H1 (cell line): ENCODE measurements around the gene GP5. TPM values are rescaled to one million over a fixed set of nuclear protein-coding genes. Genes with fewer than 3 reads are reported as not detected.
A peak's percentile ranks its signal among the peaks of the same experiment; 100 is the strongest.

Source experiments
- CTCF ChIA-PET: fragments of 300-600 bp; sonication (Branson Sonifier 250); formaldehyde crosslinking; loops from one replicate; lab custom pipeline; 2021; ENCODE audit not compliant: partially characterized antibody; lab: Charles Lee
- POLR2A ChIA-PET: fragments of 300-600 bp; sonication (Branson Sonifier 250); formaldehyde crosslinking; loops from one replicate; lab custom pipeline; 2021; ENCODE audit warnings: inconsistent platforms; ENCODE audit not compliant: partially characterized antibody; lab: Charles Lee
- DNase-seq, 2 experiments: peaks; one replicate each; pipeline versions ENCODE4 v3.0.0 to v3.0.0-alpha.2; 2010 to 2022; ENCODE audit warnings: low spot score in 2 of 2, low read depth in 1 of 2, mixed read lengths in 1 of 2
- FAIRE-seq: peaks from 2 replicates; lab custom pipeline; 2011; peaks lifted over from hg19 to GRCh38; lab: Jason Lieb, UNC
- H2AFZ ChIP-seq: 2 replicates; pipeline ENCODE4 v1.8.1; 2012; ENCODE audit warnings: low read length, inconsistent platforms
- H2AK5ac ChIP-seq: 2 replicates; pipeline ENCODE4 v1.6.1; 2013; ENCODE audit warnings: low read depth, low read length
- H2BK120ac ChIP-seq: replicated peaks from 2 replicates; pipeline ENCODE3; 2013; ENCODE audit warnings: low read depth, low read length, inconsistent platforms
- H2BK12ac ChIP-seq: 2 replicates; pipeline ENCODE4 v1.6.1; 2013; ENCODE audit warnings: low read depth, low read length
- H2BK15ac ChIP-seq: 2 replicates; pipeline ENCODE4 v1.6.1; 2013; ENCODE audit warnings: low read length
- H2BK20ac ChIP-seq: 2 replicates; pipeline ENCODE4 v1.6.1; 2013; ENCODE audit warnings: low read length
- H2BK5ac ChIP-seq: 2 replicates; pipeline ENCODE4 v1.6.1; 2013; ENCODE audit warnings: low read depth, low read length
- H3K14ac ChIP-seq: 2 replicates; pipeline ENCODE4 v1.6.1; 2013; ENCODE audit warnings: inconsistent platforms; ENCODE audit not compliant: insufficient read length
- H3K18ac ChIP-seq: 2 replicates; pipeline ENCODE4 v1.6.1; 2013; ENCODE audit warnings: low read length; ENCODE audit errors: extremely low read depth
- H3K23ac ChIP-seq: 2 replicates; pipeline ENCODE4 v1.6.1; 2013; ENCODE audit warnings: inconsistent platforms; ENCODE audit not compliant: insufficient read length
- H3K23me2 ChIP-seq: 2 replicates; pipeline ENCODE4 v1.6.1; 2013; ENCODE audit warnings: low read depth, low read length
- H3K27ac ChIP-seq: 2 replicates; pipeline ENCODE4 v1.6.1; 2011; ENCODE audit warnings: low read depth, low read length, inconsistent platforms
- H3K27me3 ChIP-seq, 4 experiments: replicated peaks in 1 of 4; 1 replicate in 1 of 4; 2 replicates in 3 of 4; pipeline versions ENCODE4 v1.6.1 to v1.8.1; 2011 to 2013; ENCODE audit warnings: low read length in 3 of 4, mild to moderate bottlenecking in 3 of 4, inconsistent platforms in 2 of 4, mixed read lengths in 2 of 4, moderate library complexity in 1 of 4; ENCODE audit not compliant: control insufficient read depth in 3 of 4, insufficient read depth in 3 of 4; ENCODE audit errors: extremely low read depth in 1 of 4
- H3K36me3 ChIP-seq, 4 experiments: 2 replicates each; pipeline versions ENCODE4 v1.6.1 to v1.8.1; 2011 to 2013; ENCODE audit warnings: mild to moderate bottlenecking in 4 of 4, low read length in 3 of 4, moderate library complexity in 2 of 4, control low read depth in 1 of 4, inconsistent platforms in 1 of 4; ENCODE audit not compliant: insufficient read depth in 4 of 4, control insufficient read depth in 2 of 4
- H3K4ac ChIP-seq: replicated peaks from 2 replicates; pipeline ENCODE3; 2013; ENCODE audit warnings: low read length, low read depth, mixed read lengths, inconsistent platforms; ENCODE audit not compliant: insufficient read length
- H3K4me1 ChIP-seq, 4 experiments: replicated peaks in 1 of 4; 1 replicate in 1 of 4; 2 replicates in 3 of 4; pipeline versions ENCODE4 v1.6.1 to v1.8.1; 2011 to 2013; ENCODE audit warnings: low read length in 3 of 4, inconsistent platforms in 2 of 4, mixed read lengths in 1 of 4; ENCODE audit not compliant: insufficient read depth in 4 of 4, control insufficient read depth in 3 of 4
- H3K4me2 ChIP-seq, 2 experiments: 2 replicates each; pipeline versions ENCODE4 v1.6.1 to v1.8.1; 2011 to 2013; ENCODE audit warnings: low read depth in 2 of 2, low read length in 2 of 2, control low read depth in 1 of 2, inconsistent platforms in 1 of 2, mild to moderate bottlenecking in 1 of 2; ENCODE audit not compliant: insufficient read depth in 1 of 2
- H3K4me3 ChIP-seq, 4 experiments: fragments of 200-600, 300-600 bp in 1 of 4; sonication (generic), shearing (Covaris generic), sonication (Bioruptor Twin) in 1 of 4; 2 replicates each; pipeline versions ENCODE4 v1.5.1 to v1.8.1; 2011 to 2016; ENCODE audit warnings: low read length in 4 of 4, low read depth in 3 of 4, control low read depth in 2 of 4, inconsistent platforms in 2 of 4, mild to moderate bottlenecking in 2 of 4, mixed read lengths in 1 of 4, moderate library complexity in 1 of 4; ENCODE audit not compliant: insufficient read depth in 2 of 4; ENCODE audit errors: extremely low read depth in 1 of 4
- H3K56ac ChIP-seq: replicated peaks from 2 replicates; pipeline ENCODE3; 2013; ENCODE audit warnings: low read depth, mild to moderate bottlenecking, mixed read lengths, low read length, inconsistent platforms; ENCODE audit not compliant: insufficient read length
- H3K79me1 ChIP-seq: 2 replicates; pipeline ENCODE4 v1.6.1; 2013; ENCODE audit warnings: low read depth, low read length, control low read depth
- H3K79me2 ChIP-seq, 2 experiments: 2 replicates each; pipeline versions ENCODE4 v1.6.1 to v1.8.1; 2012 to 2013; ENCODE audit warnings: low read length in 2 of 2, mild to moderate bottlenecking in 2 of 2, inconsistent platforms in 1 of 2; ENCODE audit not compliant: insufficient read depth in 2 of 2, control insufficient read depth in 1 of 2
- H3K9ac ChIP-seq, 4 experiments: replicated peaks in 1 of 4; 1 replicate in 1 of 4; 2 replicates in 3 of 4; pipeline versions ENCODE4 v1.6.1 to v1.8.1; 2011 to 2013; ENCODE audit warnings: low read depth in 3 of 4, low read length in 3 of 4, control low read depth in 2 of 4, mild to moderate bottlenecking in 2 of 4, moderate library complexity in 2 of 4, inconsistent platforms in 1 of 4; ENCODE audit errors: extremely low read depth in 1 of 4
- H3K9me3 ChIP-seq, 2 experiments: 2 replicates each; pipeline versions ENCODE4 v1.6.1 to v1.8.1; 2012 to 2013; ENCODE audit warnings: mild to moderate bottlenecking in 2 of 2, moderate library complexity in 2 of 2, control low read depth in 1 of 2, inconsistent platforms in 1 of 2, low read depth in 1 of 2, low read length in 1 of 2, mixed read lengths in 1 of 2; ENCODE audit not compliant: insufficient read depth in 2 of 2
- H4K20me1 ChIP-seq, 2 experiments: replicated peaks in 1 of 2; 2 replicates each; pipeline versions ENCODE3 to v1.8.1; 2011 to 2013; ENCODE audit warnings: inconsistent platforms in 2 of 2, low read length in 2 of 2, mild to moderate bottlenecking in 1 of 2; ENCODE audit not compliant: insufficient read depth in 2 of 2, control insufficient read depth in 1 of 2
- H4K5ac ChIP-seq: 2 replicates; pipeline ENCODE4 v1.6.1; 2013; ENCODE audit warnings: low read length, low read depth, mixed read lengths, inconsistent platforms; ENCODE audit not compliant: insufficient read length
- H4K8ac ChIP-seq: 2 replicates; pipeline ENCODE4 v1.8.0; 2013; ENCODE audit warnings: mild to moderate bottlenecking, moderate library complexity, low read length, inconsistent platforms; ENCODE audit not compliant: insufficient read depth; ENCODE audit errors: extremely low read depth
- H4K91ac ChIP-seq: replicated peaks from 2 replicates; pipeline ENCODE3; 2013; ENCODE audit warnings: low read length, mixed read lengths, inconsistent platforms; ENCODE audit not compliant: insufficient read length
- ATF2 ChIP-seq: IDR thresholded peaks from 2 replicates; pipeline ENCODE4 v1.6.1; 2012; ENCODE audit warnings: low read length, inconsistent platforms
- BCL11A ChIP-seq, 2 experiments: IDR thresholded peaks; one replicate each; pipeline ENCODE4 v1.6.1; 2011; ENCODE audit warnings: low read depth in 2 of 2, low read length in 2 of 2, mild to moderate bottlenecking in 2 of 2
- EZH2 ChIP-seq: fragments of 200-600 bp; sonication (generic); IDR thresholded peaks from 2 replicates; pipeline ENCODE4 v1.7.1; 2012; ENCODE audit warnings: low read depth, mild to moderate bottlenecking, moderate library complexity, low read length, inconsistent platforms; ENCODE audit not compliant: severe bottlenecking
- HDAC2 ChIP-seq, 2 experiments: fragments of 300-600 bp in 1 of 2; sonication (generic) in 1 of 2; IDR thresholded peaks; 2 replicates each; pipeline ENCODE4 v1.6.1; 2011 to 2012; ENCODE audit warnings: low read depth in 2 of 2, low read length in 2 of 2, mild to moderate bottlenecking in 2 of 2, moderate library complexity in 2 of 2, borderline replicate concordance in 1 of 2, inconsistent platforms in 1 of 2
- KDM1A ChIP-seq: fragments of 200-600, 300-600 bp; sonication (generic); IDR thresholded peaks from 2 replicates; pipeline ENCODE4 v1.7.1; 2016; ENCODE audit warnings: mild to moderate bottlenecking, low read length, borderline replicate concordance
- NANOG ChIP-seq: IDR thresholded peaks from 2 replicates; pipeline ENCODE4 v1.6.1; 2011; ENCODE audit warnings: low read length, low read depth, mild to moderate bottlenecking, inconsistent platforms; ENCODE audit not compliant: insufficient read depth, poor library complexity, severe bottlenecking
- POU5F1 ChIP-seq: IDR thresholded peaks from 2 replicates; pipeline ENCODE4 v1.6.1; 2011; ENCODE audit warnings: low read depth, mild to moderate bottlenecking, low read length, moderate library complexity
- TCF12 ChIP-seq: IDR thresholded peaks from 2 replicates; pipeline ENCODE4 v1.6.1; 2011; ENCODE audit warnings: low read depth, mild to moderate bottlenecking, low read length
- WGBS, 2 experiments: shearing (Covaris generic) in 1 of 2; methylation state at CpG; one replicate each; pipeline versions ENCODE4 v1.1.6 to v1.1.7; 2013 to 2015; ENCODE audit warnings: low lambda C conversion rate in 2 of 2, mixed read lengths in 2 of 2, inconsistent platforms in 1 of 2, low coverage in 1 of 2, missing lambda C conversion rate in 1 of 2; ENCODE audit not compliant: insufficient replicate concordance in 2 of 2, insufficient coverage in 1 of 2, insufficient read length in 1 of 2; ENCODE audit errors: extremely low coverage in 1 of 2, missing lambda C conversion rate in 1 of 2; 5-methylcytosine and 5-hydroxymethylcytosine counted together
- polyA plus RNA-seq, 7 experiments: library from polyadenylated mRNA; depleted of rRNA in 3 of 7; stranded (reverse) in 5 of 7; unstranded in 2 of 7; fragments of >200 nt in 5 of 7; fragments of 200-250 nt in 2 of 7; gene quantifications; 1 replicate in 5 of 7; 2 replicates in 1 of 7; 4 replicates in 1 of 7; pipeline versions ENCODE4 v1.2.1 to v1.2.3, GENCODE V29; 2011 to 2013; ENCODE audit warnings: missing spikeins in 2 of 7, mixed read lengths in 2 of 7
- total RNA-seq: library from RNA; stranded (reverse); fragmentation: NEBNext Ultra II Directional; extraction: Animal tissue kit (Norgen Biotek cat#: 25700); gene quantifications from 2 replicates; pipeline ENCODE4 v1.2.1, GENCODE V29; 2021
- TF ChIP-seq, protein P1 (sequence below): IDR thresholded peaks from 2 replicates; pipeline ENCODE4 v1.6.1; 2012; ENCODE audit warnings: inconsistent platforms

Gene GP5
- total and polyA plus RNA-seq, 2 of the 8 experiments (the other 6 are each of a cell fraction or from before 2014, with no cell fraction given): 0.13 to 0.14 TPM

DNA sequence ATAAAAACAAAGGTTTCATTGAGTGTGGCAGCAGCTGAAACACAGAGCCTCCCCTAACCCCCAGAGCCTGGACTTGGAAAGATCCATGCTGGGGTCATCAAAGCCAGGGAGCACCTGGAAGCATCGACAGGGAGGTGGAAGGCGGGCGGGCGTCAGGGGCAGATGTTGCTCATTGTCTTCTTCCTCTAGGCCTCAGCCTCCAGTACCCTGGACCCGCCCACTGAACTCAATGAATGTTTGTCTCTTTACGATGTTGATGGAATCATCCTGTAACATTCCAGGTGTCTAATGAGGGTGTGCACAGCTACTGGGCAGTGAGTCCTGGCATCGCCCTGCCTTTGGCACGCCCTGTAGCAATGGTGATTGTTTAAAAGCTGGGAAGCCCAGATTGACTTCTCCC, 9.8 kb downstream of the GP5 start:
- Histone ChIP-seq H3K4me2 (no peak overlapping the region), H3K79me1 (no peaks in the 10 kb centered on the region), H3K23me2 (no peaks in the 10 kb centered on the region), H2BK12ac (no peak overlapping the region), H3K36me3 (no peaks in the 10 kb centered on the region), H3K14ac (no peak overlapping the region), H3K56ac (no peak overlapping the region), H2BK20ac (no peak overlapping the region), H3K27me3 (peaks cover 0 to 2% (median 0%) of the 10 kb centered on the region in 4 experiments; a peak in 1 of 7 replicates), H2BK5ac (no peak overlapping the region), H4K8ac (no peak overlapping the region), H2BK120ac (no peak overlapping the region), H2BK15ac (no peak overlapping the region), H3K27ac (no peak overlapping the region), H4K20me1 (no peaks in the 10 kb centered on the region), H4K5ac (no peak overlapping the region), H2AFZ (no peak overlapping the region), H3K9ac (no peak overlapping the region), H3K4me1 (no peaks in the 10 kb centered on the region), H2AK5ac (no peak overlapping the region), H3K9me3 (peaks cover 0 to 4% of the 10 kb centered on the region in 2 experiments; a peak in 1 of 4 replicates), H3K18ac (no peak overlapping the region), H3K79me2 (no peaks in the 10 kb centered on the region), H3K23ac (no peak overlapping the region), H4K91ac (no peak overlapping the region), H3K4me3 (no peak overlapping the region), H3K4ac (no peak overlapping the region)
- WGBS, 2 experiments: 93% methylated on average over 8 of the region's 8 CpGs; no CpG with 5 or more reads in 1 of the 2 experiments
- TF ChIP-seq KDM1A: no peak
- TF ChIP-seq POU5F1: no peak
- TF ChIP-seq ATF2: no peak
- no peak for TF ChIP-seq TCF12
- TF ChIP-seq, protein P1, sequence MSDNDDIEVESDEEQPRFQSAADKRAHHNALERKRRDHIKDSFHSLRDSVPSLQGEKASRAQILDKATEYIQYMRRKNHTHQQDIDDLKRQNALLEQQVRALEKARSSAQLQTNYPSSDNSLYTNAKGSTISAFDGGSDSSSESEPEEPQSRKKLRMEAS: no peak
- TF ChIP-seq EZH2: no peak
- TF ChIP-seq NANOG: no peak
- TF ChIP-seq BCL11A (IDR thresholded peaks at IDR 0.05; ENCODE audit: low read depth in 2 of 2, low read length in 2 of 2): no peak
- no peak for TF ChIP-seq HDAC2 (IDR thresholded peaks at IDR 0.05; ENCODE audit: borderline replicate concordance in 1 of 2, low read depth in 2 of 2, low read length in 2 of 2)
- ChIA-PET CTCF (interaction anchor here (1.6 to 4.5 kb wide), 2 partner anchors 9 to 45 kb away, joined by 3 to 21 read pairs; partner anchors contain the start of gene GP5), POLR2A (no interaction called here)
- DNase-seq: peak in 1 of 2 experiments; percentile 24
- no peak for FAIRE-seq
